Mesenchymal stem cell (in vitro differentiated cells and primary cell): Measurements from ENCODE around the gene RASD1.
"Not testable (repeated sequence)": the region's sequence is repeated elsewhere in the genome, so short reads cannot be mapped to it uniquely, and the experiment has no call there.

Experiments
- DNase-seq: peaks from one replicate; pipeline ENCODE4 v3.0.0-alpha.2; 2013
- H2AFZ ChIP-seq: one replicate; pipeline ENCODE4 v1.6.1; 2013; ENCODE audit warnings: low read depth, mild to moderate bottlenecking, control low read depth, inconsistent platforms, low read length, moderate library complexity
- H2AK5ac ChIP-seq: 2 replicates; pipeline ENCODE4 v1.6.1; 2013; ENCODE audit warnings: low read length, moderate library complexity, mild to moderate bottlenecking, inconsistent platforms; ENCODE audit not compliant: severe bottlenecking
- H2BK120ac ChIP-seq: one replicate; pipeline ENCODE4 v1.6.1; 2013; ENCODE audit warnings: low read depth, mild to moderate bottlenecking, inconsistent platforms, low read length, moderate library complexity
- H2BK12ac ChIP-seq, 2 experiments: one replicate each; pipeline ENCODE4 v1.6.1; 2013; ENCODE audit warnings: inconsistent platforms in 2 of 2, low read length in 2 of 2, mild to moderate bottlenecking in 2 of 2, moderate library complexity in 2 of 2, control low read depth in 1 of 2
- H2BK15ac ChIP-seq: one replicate; pipeline ENCODE4 v1.6.1; 2013; ENCODE audit warnings: mild to moderate bottlenecking, low read depth, inconsistent platforms; ENCODE audit not compliant: poor library complexity, severe bottlenecking
- H2BK5ac ChIP-seq: 2 replicates; pipeline ENCODE4 v1.6.1; 2013; ENCODE audit warnings: low read depth, mild to moderate bottlenecking, low read length, control low read depth, inconsistent platforms; ENCODE audit not compliant: poor library complexity, severe bottlenecking
- H3K14ac ChIP-seq, 2 experiments: one replicate each; pipeline ENCODE4 v1.6.1; 2013; ENCODE audit warnings: inconsistent platforms in 2 of 2, low read length in 2 of 2, control low read depth in 1 of 2, mild to moderate bottlenecking in 1 of 2, moderate library complexity in 1 of 2
- H3K18ac ChIP-seq, 2 experiments: one replicate each; pipeline ENCODE4 v1.6.1; 2013; ENCODE audit warnings: inconsistent platforms in 2 of 2, low read length in 2 of 2, control low read depth in 1 of 2, low read depth in 1 of 2, mild to moderate bottlenecking in 1 of 2
- H3K23ac ChIP-seq, 2 experiments: one replicate each; pipeline ENCODE4 v1.6.1; 2013; ENCODE audit warnings: inconsistent platforms in 2 of 2, low read length in 2 of 2, mild to moderate bottlenecking in 2 of 2, moderate library complexity in 2 of 2, control low read depth in 1 of 2
- H3K27ac ChIP-seq: 2 replicates; pipeline ENCODE4 v1.5.1; 2013; ENCODE audit warnings: mild to moderate bottlenecking, moderate library complexity, low read length, control low read depth, inconsistent platforms; ENCODE audit not compliant: poor library complexity, severe bottlenecking
- H3K27me3 ChIP-seq, 2 experiments: 2 replicates each; pipeline versions ENCODE4 v1.6.1 to v1.7.0; 2013; ENCODE audit warnings: low read length in 2 of 2, mild to moderate bottlenecking in 2 of 2, moderate library complexity in 2 of 2, control low read depth in 1 of 2, inconsistent platforms in 1 of 2; ENCODE audit not compliant: control insufficient read depth in 1 of 2, insufficient read depth in 1 of 2
- H3K36me3 ChIP-seq, 2 experiments: 2 replicates each; pipeline versions ENCODE4 v1.6.1 to v1.7.0; 2013; ENCODE audit warnings: low read length in 2 of 2, control low read depth in 1 of 2, inconsistent platforms in 1 of 2, low read depth in 1 of 2, mild to moderate bottlenecking in 1 of 2; ENCODE audit not compliant: insufficient read depth in 2 of 2, control insufficient read depth in 1 of 2
- H3K4ac ChIP-seq, 2 experiments: one replicate each; pipeline ENCODE4 v1.6.1; 2013; ENCODE audit warnings: inconsistent platforms in 2 of 2, low read length in 2 of 2, mild to moderate bottlenecking in 2 of 2, moderate library complexity in 2 of 2, control low read depth in 1 of 2, low read depth in 1 of 2
- H3K4me1 ChIP-seq: 2 replicates; pipeline ENCODE4 v1.6.1; 2013; ENCODE audit warnings: low read depth, low read length, control low read depth; ENCODE audit not compliant: control insufficient read depth, insufficient read depth
- H3K4me2 ChIP-seq: 2 replicates; pipeline ENCODE4 v1.6.1; 2013; ENCODE audit warnings: low read length, mild to moderate bottlenecking, inconsistent platforms; ENCODE audit not compliant: poor library complexity, severe bottlenecking
- H3K4me3 ChIP-seq, 2 experiments: 2 replicates each; pipeline versions ENCODE4 v1.5.1 to v1.7.0; 2013; ENCODE audit warnings: low read length in 2 of 2, mild to moderate bottlenecking in 2 of 2, control low read depth in 1 of 2, low read depth in 1 of 2; ENCODE audit not compliant: insufficient read depth in 1 of 2
- H3K79me1 ChIP-seq: replicated peaks from 2 replicates; pipeline ENCODE4 v1.6.1; 2013; ENCODE audit warnings: mild to moderate bottlenecking, control low read depth, low read length, inconsistent platforms; ENCODE audit not compliant: poor library complexity, severe bottlenecking
- H3K9ac ChIP-seq: 2 replicates; pipeline ENCODE4 v1.7.0; 2013; ENCODE audit warnings: mild to moderate bottlenecking, low read length, moderate library complexity
- H3K9me3 ChIP-seq: 2 replicates; pipeline ENCODE4 v1.7.0; 2013; ENCODE audit warnings: mild to moderate bottlenecking, low read length; ENCODE audit not compliant: control insufficient read depth
- H4K8ac ChIP-seq: one replicate; pipeline ENCODE4 v1.6.1; 2013; ENCODE audit warnings: inconsistent platforms, mild to moderate bottlenecking, low read length, moderate library complexity
- H4K91ac ChIP-seq: one replicate; pipeline ENCODE4 v1.6.1; 2013; ENCODE audit warnings: mild to moderate bottlenecking, low read length, inconsistent platforms
- WGBS: methylation state at CpG from one replicate; pipeline ENCODE4 v1.1.7; 2013; ENCODE audit warnings: mixed read lengths; 5-methylcytosine and 5-hydroxymethylcytosine counted together

RASD1 gene

DNA sequence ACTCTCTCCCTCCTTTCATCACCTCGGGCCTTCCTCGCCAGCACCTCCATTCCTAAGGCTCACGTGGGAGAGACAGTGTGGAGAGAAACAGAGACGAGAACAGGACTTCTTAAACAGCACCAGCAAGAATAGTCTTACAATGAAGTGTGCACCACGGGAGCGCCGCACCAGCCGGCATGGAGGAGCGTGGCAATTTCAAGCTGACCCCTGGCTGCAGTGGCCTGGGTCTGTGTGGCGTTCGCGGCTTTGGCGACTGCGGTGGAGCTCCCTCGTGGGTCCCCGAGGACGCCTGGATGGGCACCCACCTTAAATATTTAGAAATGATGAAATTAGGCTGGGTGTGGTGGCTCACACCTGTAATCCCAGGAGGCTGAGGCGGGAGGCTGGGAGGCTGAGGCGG is 39.9 kb downstream of the RASD1 start:
- H2BK5ac ChIP-seq, result no peak overlapping the region
- no peak overlapping the region for H3K14ac ChIP-seq
- no peak overlapping the region for H3K4me2 ChIP-seq
- no peak overlapping the region for H2BK120ac ChIP-seq
- H3K36me3 ChIP-seq, result no peaks in the 10 kb centered on the region
- no peak overlapping the region for H4K8ac ChIP-seq
- H2BK12ac ChIP-seq, result no peak overlapping the region
- H3K27ac ChIP-seq, result no peak overlapping the region
- WGBS, result 85% methylated on average over 19 of the region's 19 CpGs
- no peak for DNase-seq
- peaks cover 2% of the 10 kb centered on the region for H3K4me1 ChIP-seq
- H3K79me1 ChIP-seq, result no peaks in the 10 kb centered on the region
- H3K18ac ChIP-seq, result no peak overlapping the region
- no peak overlapping the region for H3K4me3 ChIP-seq
- H3K27me3 ChIP-seq, result peaks cover 22 to 27% of the 10 kb centered on the region in 2 experiments
- H2AFZ ChIP-seq, result no peak overlapping the region
- no peak overlapping the region for H3K9ac ChIP-seq
- peaks cover 3% of the 10 kb centered on the region for H3K9me3 ChIP-seq
- H4K91ac ChIP-seq, result no peak overlapping the region
- no peak overlapping the region for H3K4ac ChIP-seq
- H2AK5ac ChIP-seq, result no peak overlapping the region
- H3K23ac ChIP-seq, result no peak overlapping the region
- H2BK15ac ChIP-seq, result no peak overlapping the region

DNA sequence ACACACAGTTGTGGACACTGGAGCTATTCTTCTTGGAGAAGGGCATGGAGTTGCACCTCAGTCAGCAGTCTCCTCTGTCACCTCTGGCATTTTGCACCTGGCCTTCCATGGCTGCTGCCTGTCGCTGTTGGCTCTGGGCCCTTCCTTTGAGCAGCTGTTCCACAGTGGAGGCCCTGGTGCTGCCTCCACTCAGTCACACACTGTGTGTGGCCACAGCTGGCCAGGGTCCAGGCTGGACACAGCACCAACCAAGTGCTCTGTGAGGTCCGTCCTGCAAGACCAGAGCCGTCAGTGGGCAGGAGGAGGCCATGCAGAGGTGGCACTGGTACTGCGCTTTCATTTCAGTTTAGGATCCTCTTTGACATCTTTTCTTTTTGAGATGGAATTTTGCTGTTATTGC is 41.0 kb downstream of the RASD1 start:
- Histone ChIP-seq H2BK15ac (no peak overlapping the region), H4K8ac (no peak overlapping the region), H2BK12ac (no peak overlapping the region), H3K4me1 (peaks cover 2% of the 10 kb centered on the region), H3K4me2 (no peak overlapping the region), H3K23ac (no peak overlapping the region), H2AK5ac (no peak overlapping the region), H2BK5ac (no peak overlapping the region), H3K4me3 (peak overlapping the region in 1 of 2 experiments; percentile 31), H2BK120ac (no peak overlapping the region), H3K27me3 (peaks cover 25 to 32% of the 10 kb centered on the region in 2 experiments), H4K91ac (no peak overlapping the region), H3K79me1 (no peaks in the 10 kb centered on the region), H3K9ac (no peak overlapping the region), H2AFZ (peak overlapping the region; percentile 16), H3K9me3 (peaks cover 2% of the 10 kb centered on the region), H3K27ac (no peak overlapping the region), H3K18ac (peak overlapping the region in 1 of 2 experiments; percentile 42), H3K36me3 (no peaks in the 10 kb centered on the region), H3K4ac (no peak overlapping the region), H3K14ac (peak overlapping the region in 1 of 2 experiments; percentile 86)
- DNase-seq, result no peak
- 95% methylated on average over 4 of the region's 4 CpGs for WGBS

DNA sequence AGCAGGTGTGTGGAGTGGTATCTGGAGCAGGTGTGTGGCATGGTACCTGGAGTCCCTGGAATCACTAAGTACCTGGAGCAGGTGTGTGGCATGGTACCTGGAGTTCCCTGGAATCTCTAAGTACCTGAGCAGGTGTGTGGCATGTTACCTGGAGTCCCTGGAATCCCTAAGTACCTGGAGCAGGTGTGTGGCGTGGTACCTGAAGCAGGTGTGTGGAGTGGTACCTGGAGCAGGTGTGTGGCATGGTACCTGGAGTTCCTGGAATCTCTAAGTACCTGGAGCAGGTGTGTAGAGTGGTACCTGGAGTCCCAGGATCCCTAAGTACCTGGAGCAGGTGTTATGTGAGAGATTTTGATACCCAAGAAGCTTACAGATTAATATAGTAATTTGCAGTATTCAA is 41.5 kb downstream of the RASD1 start:
- not testable (repeated sequence) for H3K9ac ChIP-seq, H2BK120ac ChIP-seq, H3K4me3 ChIP-seq, H3K4me1 ChIP-seq, H3K27ac ChIP-seq, H2AK5ac ChIP-seq, H3K18ac ChIP-seq, H2BK5ac ChIP-seq, H2AFZ ChIP-seq, H3K79me1 ChIP-seq, H3K4ac ChIP-seq, DNase-seq, H3K4me2 ChIP-seq, H2BK15ac ChIP-seq, H3K9me3 ChIP-seq, H3K36me3 ChIP-seq, H3K23ac ChIP-seq, H2BK12ac ChIP-seq, H3K14ac ChIP-seq, H4K91ac ChIP-seq, H4K8ac ChIP-seq
- WGBS, result 24% methylated on average over 1 of the region's 1 CpG
- peaks cover 27 to 32% of the 10 kb centered on the region in 2 experiments for H3K27me3 ChIP-seq

DNA sequence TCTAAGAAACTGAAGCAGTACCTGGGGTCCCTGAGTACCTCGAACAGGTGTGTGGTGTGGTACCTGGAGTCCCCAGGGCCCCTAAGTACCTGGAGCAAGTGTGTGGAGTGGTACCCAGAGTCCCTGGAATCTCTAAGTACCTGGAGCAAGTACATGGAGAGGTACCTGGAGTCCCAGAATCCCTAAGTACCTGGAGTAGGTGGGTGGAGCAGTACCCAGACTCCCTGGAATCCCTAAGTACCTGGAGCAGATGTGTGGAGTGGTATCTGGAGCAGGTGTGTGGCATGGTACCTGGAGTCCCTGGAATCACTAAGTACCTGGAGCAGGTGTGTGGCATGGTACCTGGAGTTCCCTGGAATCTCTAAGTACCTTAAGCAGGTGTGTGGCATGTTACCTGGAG is 41.9 kb downstream of the RASD1 start:
- Histone ChIP-seq H3K27me3 (peaks cover 27 to 32% of the 10 kb centered on the region in 2 experiments), H3K4me1 (peaks cover 2% of the 10 kb centered on the region), H3K4ac (no peak overlapping the region), H4K91ac (no peak overlapping the region), H3K4me3 (no peak overlapping the region), H2BK5ac (no peak overlapping the region), H2BK120ac (no peak overlapping the region), H3K9me3 (no peaks in the 10 kb centered on the region), H2AK5ac (no peak overlapping the region), H2AFZ (no peak overlapping the region), H3K18ac (no peak overlapping the region), H4K8ac (no peak overlapping the region), H3K79me1 (no peaks in the 10 kb centered on the region), H2BK15ac (no peak overlapping the region), H3K23ac (no peak overlapping the region), H3K4me2 (no peak overlapping the region), H3K36me3 (no peaks in the 10 kb centered on the region), H3K14ac (no peak overlapping the region), H3K9ac (no peak overlapping the region), H2BK12ac (no peak overlapping the region), H3K27ac (no peak overlapping the region)
- DNase-seq, result no peak
- 80% methylated on average over 1 of the region's 1 CpG for WGBS
